SW 1271 (cell line): ENCODE results near the gene PLCG2.
"Not testable (repeated sequence)": the region's sequence is repeated elsewhere in the genome, so short reads cannot be mapped to it uniquely, and the experiment has no call there.

ENCODE experiments used
- DNase-seq, 2 experiments: peaks; one replicate each; lab custom pipeline; 2025; lab: John Stamatoyannopoulos, UW

PLCG2 gene

DNA sequence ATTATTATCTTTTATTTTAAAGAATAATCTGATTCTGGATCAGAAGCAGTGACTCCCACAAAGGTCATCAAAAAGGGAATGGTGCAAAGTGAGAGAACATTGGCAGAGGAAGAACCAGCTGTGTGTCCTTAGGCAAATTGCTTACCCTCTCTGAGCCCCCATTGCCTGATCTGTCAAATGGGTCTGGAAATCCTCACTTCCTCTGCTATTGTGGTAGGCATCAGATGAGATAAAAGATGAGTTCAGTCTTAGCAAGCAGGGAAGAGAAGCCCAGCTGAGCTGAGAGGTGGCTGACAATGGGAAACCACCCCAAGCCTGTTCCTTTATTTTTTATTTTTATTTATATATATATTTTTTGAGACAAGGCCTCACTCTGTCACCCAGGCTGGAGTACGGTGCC, 24.2 kb upstream of the PLCG2 start:
- DNase-seq = no peak

DNA sequence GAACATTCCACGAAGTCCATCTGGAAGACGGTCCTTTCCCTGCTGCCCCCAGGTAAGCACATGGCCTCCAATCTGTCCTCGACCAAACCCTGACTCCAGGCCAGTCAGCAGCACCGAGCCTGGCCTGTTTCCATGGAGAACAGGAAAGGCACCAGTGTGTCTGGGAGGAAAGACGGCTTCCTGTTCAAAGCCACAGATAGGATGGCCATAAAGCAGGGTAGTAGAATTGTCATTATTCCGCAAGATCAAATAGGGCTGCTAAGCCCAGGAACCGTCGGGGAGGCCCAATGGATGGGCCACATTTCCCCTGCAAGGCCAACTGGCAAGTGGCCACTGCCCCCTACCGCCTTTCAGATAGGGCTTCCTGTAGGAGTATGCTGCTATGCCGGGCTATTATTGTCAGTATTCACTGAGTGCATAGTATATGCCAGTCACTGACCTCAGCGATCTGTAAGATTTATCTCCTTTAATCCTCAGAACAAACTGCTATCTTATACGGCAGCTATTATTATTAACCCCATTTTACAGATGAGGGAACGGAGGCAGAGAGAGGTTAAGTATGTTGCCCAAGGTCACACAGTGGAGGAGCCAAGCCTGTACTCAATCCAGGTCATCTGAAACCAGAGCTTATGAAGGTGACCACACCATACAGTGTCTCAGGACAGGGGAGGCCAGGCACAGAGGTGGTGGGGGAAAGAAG, 23.0 kb upstream of the PLCG2 start:
- no peak for DNase-seq

GRCh38 chr16:81756615-81757356, 22.3 kb upstream of the PLCG2 start:
- DNase-seq = no peak

GRCh38 chr16:81758376-81758775, 20.7 kb upstream of the PLCG2 start:
- no peak for DNase-seq

- not testable (repeated sequence) for DNase-seq
Measured at GRCh38 chr16:81762322-81762721, 16.8 kb upstream of the PLCG2 start.

DNA sequence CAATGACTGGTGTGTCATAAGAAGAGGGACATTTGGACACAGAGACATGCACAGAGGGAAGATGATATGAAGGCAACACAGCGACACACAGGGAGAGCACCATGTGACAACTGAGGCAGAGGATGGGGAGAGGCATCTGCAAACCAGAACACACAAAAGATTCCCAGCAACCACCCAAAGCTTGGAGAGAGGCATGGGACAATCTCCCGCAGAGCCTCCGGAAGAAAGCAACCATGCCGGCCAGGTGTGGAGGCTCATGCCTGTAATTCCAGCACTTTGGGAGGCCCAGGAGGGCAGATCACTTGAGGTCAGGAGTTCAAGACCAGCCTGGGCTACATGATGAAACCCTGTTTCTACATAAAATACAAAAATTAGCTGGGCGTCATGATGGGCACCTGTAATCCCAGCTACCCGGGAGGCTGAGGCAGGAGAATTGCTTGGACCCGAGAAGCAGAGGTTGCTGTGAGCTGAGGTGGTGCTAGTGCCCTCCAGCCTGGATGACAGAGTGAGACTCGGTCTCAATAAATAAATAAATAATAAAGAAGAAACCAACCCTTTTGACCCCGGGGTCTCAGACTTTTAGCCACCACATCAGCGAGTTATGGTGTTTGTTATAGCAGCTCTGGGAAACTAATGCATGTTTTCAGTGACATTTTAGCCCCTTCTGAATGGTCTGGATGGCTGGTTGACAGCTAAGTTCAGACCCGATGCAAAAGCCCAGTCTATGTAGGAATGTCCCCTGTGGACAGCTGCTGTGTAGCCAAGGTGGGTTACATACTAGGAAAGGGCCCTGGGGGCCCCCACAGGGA, 13.8 kb upstream of the PLCG2 start:
- no peak for DNase-seq

DNA sequence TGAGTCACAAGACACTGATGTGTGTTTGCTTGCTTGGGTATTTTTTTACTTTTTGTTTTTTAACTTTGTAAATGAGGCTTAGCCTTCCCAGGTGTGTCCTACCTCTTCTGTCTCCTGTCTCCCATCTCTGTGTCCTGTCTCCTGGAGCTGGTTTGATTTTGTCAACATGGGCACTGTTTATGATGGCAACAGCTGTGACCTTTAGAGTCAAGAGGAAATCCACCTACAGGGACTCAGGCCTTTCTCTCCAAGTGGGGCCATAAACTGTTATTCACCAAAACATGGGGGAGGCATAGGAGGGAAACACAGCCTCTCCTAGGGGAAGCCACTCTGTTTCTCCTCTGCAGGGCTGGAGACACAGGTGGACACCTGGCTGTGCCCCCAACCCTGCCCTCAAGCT, 13.1 kb upstream of the PLCG2 start:
- no peak for DNase-seq

GRCh38 chr16:81767987-81768592, 11.0 kb upstream of the PLCG2 start:
- no peak for DNase-seq

GRCh38 chr16:81770008-81770407, 9.1 kb upstream of the PLCG2 start:
- DNase-seq = no peak

- DNase-seq = no peak
Measured at GRCh38 chr16:81774348-81774747, 4.7 kb upstream of the PLCG2 start.

DNA sequence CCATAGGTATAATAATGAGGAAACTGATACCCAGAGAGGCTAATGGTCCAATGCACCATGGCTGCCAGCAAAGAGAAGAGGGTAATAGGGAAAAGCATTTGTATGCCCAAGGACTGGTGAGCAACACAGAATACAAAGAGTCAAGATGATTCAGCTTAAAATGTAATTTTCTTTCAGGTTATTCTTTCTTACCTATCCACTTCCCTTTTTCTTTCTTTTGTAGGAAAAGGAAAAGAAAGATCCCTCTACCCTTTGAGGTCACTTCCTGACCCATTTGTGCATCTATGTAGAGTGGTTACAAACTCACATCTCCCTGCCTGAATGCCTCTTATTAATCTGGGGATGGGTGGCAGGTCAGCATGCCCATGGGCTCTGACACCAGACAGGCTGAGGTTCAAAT, 3.5 kb upstream of the PLCG2 start:
- no peak for DNase-seq

GRCh38 chr16:81778231-81778630, 860 bp upstream of the PLCG2 start:
- DNase-seq = no peak

- no peak for DNase-seq
Measured at GRCh38 chr16:81779536-81780320, 637 bp downstream of the PLCG2 start.

- no peak for DNase-seq
Measured at GRCh38 chr16:81780350-81780749, 1.3 kb downstream of the PLCG2 start.

DNA sequence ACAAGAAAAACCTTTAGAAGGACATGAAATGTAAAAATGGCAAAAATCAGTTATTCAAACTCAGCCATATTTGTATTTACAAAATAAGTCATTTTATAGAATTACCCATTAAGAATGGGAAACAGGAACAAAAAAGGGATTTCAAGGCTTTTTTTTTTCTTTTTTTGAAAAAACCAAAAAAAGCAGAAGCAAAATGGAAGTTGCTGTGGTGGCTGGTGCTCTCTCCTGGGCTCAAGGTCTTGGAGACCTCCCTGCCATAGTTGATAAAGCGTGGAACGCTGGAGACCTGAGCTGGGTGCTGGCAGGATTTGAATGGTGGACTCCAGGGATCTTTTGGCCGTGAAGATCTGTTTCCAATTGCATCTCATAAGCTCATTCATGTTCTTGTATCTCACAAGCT, 3.1 kb downstream of the PLCG2 start:
- DNase-seq = no peak

DNA sequence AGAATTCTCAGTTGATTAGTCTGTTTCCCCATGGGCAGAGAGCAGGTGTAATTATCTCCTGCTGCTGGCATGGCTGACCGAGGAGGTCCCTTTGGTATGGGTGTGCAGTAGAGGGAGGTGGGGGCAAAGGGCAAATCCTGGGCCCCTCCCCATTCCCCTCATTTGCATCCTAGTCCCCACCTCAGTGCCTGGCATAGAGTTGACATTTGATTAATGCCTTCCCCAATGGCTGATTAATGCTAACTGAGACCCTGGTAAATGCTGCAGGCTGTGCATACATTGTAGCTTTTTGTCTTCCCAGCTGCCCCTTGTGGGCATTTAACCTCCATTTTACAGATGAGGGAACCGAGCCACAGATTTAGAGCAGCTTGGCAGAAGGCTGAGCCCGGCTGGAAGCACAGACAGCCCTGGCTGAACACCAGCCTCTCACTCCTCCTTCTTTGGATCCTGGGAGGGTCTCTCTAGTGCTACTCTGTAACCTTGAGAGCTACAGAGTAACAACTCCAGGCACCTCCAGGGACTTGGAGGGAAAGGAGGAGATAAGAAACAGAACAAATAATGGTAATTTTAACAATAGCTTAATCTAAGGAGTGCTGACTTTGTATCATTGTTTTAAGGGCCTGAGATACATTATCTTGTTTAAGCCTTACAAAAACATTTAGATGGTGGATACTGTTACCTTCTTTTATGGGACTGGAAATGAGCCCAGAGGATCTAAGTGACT, 5.1 kb downstream of the PLCG2 start:
- no peak for DNase-seq

DNA sequence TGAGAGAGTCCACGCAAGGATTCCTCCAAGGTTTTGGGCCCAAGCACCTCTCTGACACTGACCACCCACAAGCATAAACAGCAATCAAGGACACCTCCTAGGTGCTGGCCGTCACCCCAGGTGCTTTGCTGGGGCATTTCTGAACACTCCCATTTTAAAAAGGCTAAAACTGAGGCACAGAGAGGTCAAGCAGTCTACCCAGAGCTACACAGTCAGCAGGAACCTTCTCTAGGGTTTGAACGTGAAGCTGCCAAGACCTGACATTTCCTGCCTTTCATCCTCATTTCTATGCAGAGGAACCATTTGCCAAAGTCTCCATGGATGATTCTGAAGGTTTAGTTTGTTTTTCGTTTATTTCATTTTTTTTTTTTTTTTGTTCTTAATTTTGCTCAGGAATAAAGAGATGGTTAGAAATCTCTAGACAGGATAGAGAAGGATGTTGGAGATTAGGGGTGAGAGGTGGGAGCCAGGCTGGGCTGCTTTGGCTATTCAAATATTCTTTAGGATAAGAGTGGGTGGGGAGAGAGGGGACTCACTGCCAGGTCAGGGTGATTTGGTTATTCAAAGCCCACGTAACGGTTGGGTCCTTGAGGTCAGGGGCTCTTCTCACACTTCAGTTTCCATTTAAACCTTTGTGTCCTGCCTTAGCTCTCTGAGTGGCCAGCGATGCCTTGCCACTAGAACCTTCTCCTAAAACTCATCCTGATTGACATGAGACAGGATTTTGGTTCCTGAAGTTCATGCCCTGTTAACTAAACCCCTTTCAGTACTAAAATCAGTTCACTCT, 6.2 kb downstream of the PLCG2 start:
- no peak for DNase-seq

- no peak for DNase-seq
Measured at GRCh38 chr16:81786321-81786720, 7.2 kb downstream of the PLCG2 start.

DNA sequence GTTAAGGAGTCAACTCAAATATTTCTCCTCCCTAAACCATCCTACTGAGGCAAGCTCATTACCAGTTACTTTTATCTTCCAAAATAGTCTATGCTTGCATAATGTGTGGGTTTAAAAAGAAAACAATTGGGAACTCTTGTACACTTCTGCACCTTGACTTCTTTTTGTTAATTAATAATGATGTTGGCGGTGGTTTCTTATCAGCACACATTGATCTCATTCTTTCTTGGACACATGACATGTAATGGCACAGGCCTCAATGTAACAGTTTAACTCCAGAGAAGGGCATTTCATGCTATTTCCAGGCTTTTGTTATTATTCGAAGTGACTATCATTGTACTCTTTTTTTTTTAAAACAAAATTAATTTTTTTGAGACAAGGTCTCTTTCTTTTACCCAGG, 7.8 kb downstream of the PLCG2 start:
- DNase-seq = no peak

DNA sequence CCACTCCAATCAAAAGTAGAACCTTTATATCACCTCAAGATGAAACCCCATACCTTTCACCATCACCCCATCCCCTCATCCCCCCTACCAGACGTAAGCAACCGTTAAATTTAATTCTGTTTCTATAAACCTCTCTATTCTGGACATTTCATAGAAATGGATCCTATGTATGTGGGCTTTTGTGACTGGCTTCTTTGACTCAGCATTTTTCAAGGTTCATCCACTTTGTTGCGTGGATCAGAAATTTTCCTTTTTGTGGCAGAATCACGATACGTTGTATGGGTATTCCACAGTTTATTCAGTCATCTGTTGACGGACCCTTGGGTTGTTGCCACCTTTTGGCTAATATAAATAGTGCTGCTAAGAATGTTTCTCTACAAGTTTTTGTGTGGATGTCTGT, 8.6 kb downstream of the PLCG2 start:
- DNase-seq = no peak
